ENCODE data around the gene ARL2.
"Not testable (repeated sequence)": the region's sequence is repeated elsewhere in the genome, so short reads cannot be mapped to it uniquely, and the experiment has no call there.

The ARL2 gene

GRCh38 chr11:65013888-65014725 lies at the start of gene ARL2:
Gene ARL2, plus strand, starts transcription at chr11:65014160. Its CDS starts 48 bp downstream, at chr11:65014208.
- DNase-seq, result peak; percentile 95

- DNase-seq, result no peak
Measured at GRCh38 chr11:64967375-64967774, 46.6 kb upstream of the ARL2 start.

GRCh38 chr11:64969209-64969608 lies 44.8 kb upstream of the ARL2 start:
- no peak for DNase-seq

- no peak for DNase-seq
Measured at GRCh38 chr11:64970731-64971151, 43.2 kb upstream of the ARL2 start.

GRCh38 chr11:64971421-64972233 lies 42.3 kb upstream of the ARL2 start, which contains the start of gene MAJIN:
Gene MAJIN, minus strand, starts transcription at chr11:64972108. Its CDS starts 12,703 bp downstream, at chr11:64959405.
- DNase-seq, result peak; percentile 93

GRCh38 chr11:64974124-64974523 lies 39.8 kb upstream of the ARL2 start:
- DNase-seq, result no peak

- DNase-seq, result no peak
Measured at GRCh38 chr11:64976651-64977050, 37.3 kb upstream of the ARL2 start.

GRCh38 chr11:64983339-64983738 lies 30.6 kb upstream of the ARL2 start:
- DNase-seq, result not testable (repeated sequence)

GRCh38 chr11:64987998-64988854 lies 25.7 kb upstream of the ARL2 start:
- no peak for DNase-seq

- DNase-seq, result no peak
Measured at GRCh38 chr11:64989416-64989815, 24.5 kb upstream of the ARL2 start.

- peak; percentile 70 for DNase-seq
Measured at GRCh38 chr11:64990222-64990923, 23.6 kb upstream of the ARL2 start.

- no peak for DNase-seq
Measured at GRCh38 chr11:64994318-64994717, 19.6 kb upstream of the ARL2 start.

GRCh38 chr11:64996327-64996709 lies 17.6 kb upstream of the ARL2 start:
- no peak for DNase-seq

GRCh38 chr11:64996710-64997380 lies 17.1 kb upstream of the ARL2 start, which contains the start of gene BATF2:
Gene BATF2, minus strand, starts transcription at chr11:64996971. Its CDS starts 57 bp downstream, at chr11:64996914.
- peak; percentile 54 for DNase-seq

GRCh38 chr11:64998141-64998540 lies 15.8 kb upstream of the ARL2 start:
- DNase-seq, result no peak

GRCh38 chr11:64998690-64999431 lies 15.1 kb upstream of the ARL2 start:
- DNase-seq, result no peak

- no peak for DNase-seq
Measured at GRCh38 chr11:64999478-64999877, 14.5 kb upstream of the ARL2 start.

- DNase-seq, result no peak
Measured at GRCh38 chr11:65002706-65003105, 11.3 kb upstream of the ARL2 start.

- DNase-seq, result no peak
Measured at GRCh38 chr11:65003282-65003681, 10.7 kb upstream of the ARL2 start.

GRCh38 chr11:65003968-65004367 lies 10.0 kb upstream of the ARL2 start:
- DNase-seq, result not testable (repeated sequence)

- DNase-seq, result no peak
Measured at GRCh38 chr11:65008016-65008415, 5.9 kb upstream of the ARL2 start.
